ENCODE data around the gene PACSIN1.
A peak's percentile ranks its signal among the peaks of the same experiment; 100 is the strongest.
"Not testable (repeated sequence)": the region's sequence is repeated elsewhere in the genome, so short reads cannot be mapped to it uniquely, and the experiment has no call there.

The PACSIN1 gene

GRCh38 chr6:34486886-34487285 is 21.0 kb downstream of the PACSIN1 start:
- DNase-seq: not testable (repeated sequence)

GRCh38 chr6:34487536-34487935 is 21.7 kb downstream of the PACSIN1 start:
- DNase-seq: no peak

- peak in 1 of 2 donors; percentile 8 for DNase-seq
Measured at GRCh38 chr6:34489207-34489805, 23.4 kb downstream of the PACSIN1 start.

- no peak for DNase-seq
Measured at GRCh38 chr6:34490390-34491090, 24.7 kb downstream of the PACSIN1 start.

GRCh38 chr6:34491091-34491430 is 25.2 kb downstream of the PACSIN1 start:
- DNase-seq: no peak

GRCh38 chr6:34493344-34493743 is 27.5 kb downstream of the PACSIN1 start:
- DNase-seq: no peak

GRCh38 chr6:34494973-34495372 is 29.1 kb downstream of the PACSIN1 start:
- no peak for DNase-seq

- DNase-seq: no peak
Measured at GRCh38 chr6:34496103-34496685, 30.3 kb downstream of the PACSIN1 start.

GRCh38 chr6:34497411-34497810 is 31.5 kb downstream of the PACSIN1 start:
- DNase-seq: no peak

GRCh38 chr6:34506718-34507117 is 40.8 kb downstream of the PACSIN1 start:
- no peak for DNase-seq

- DNase-seq: no peak
Measured at GRCh38 chr6:34508425-34508824, 42.5 kb downstream of the PACSIN1 start.

GRCh38 chr6:34509782-34510181 is 43.9 kb downstream of the PACSIN1 start:
- DNase-seq: no peak

- DNase-seq: no peak
Measured at GRCh38 chr6:34510299-34510698, 44.4 kb downstream of the PACSIN1 start.

- no peak for DNase-seq
Measured at GRCh38 chr6:34511214-34511914, 45.5 kb downstream of the PACSIN1 start.

GRCh38 chr6:34511915-34512737 is 46.2 kb downstream of the PACSIN1 start:
- DNase-seq: no peak

GRCh38 chr6:34512738-34513115 is 46.9 kb downstream of the PACSIN1 start:
- DNase-seq: no peak

GRCh38 chr6:34513646-34514045 is 47.8 kb downstream of the PACSIN1 start:
- DNase-seq: no peak

GRCh38 chr6:34514112-34514511 is 48.2 kb downstream of the PACSIN1 start:
- DNase-seq: no peak

GRCh38 chr6:34514593-34515472 is 49.0 kb downstream of the PACSIN1 start:
- no peak for DNase-seq

- DNase-seq: no peak
Measured at GRCh38 chr6:34515473-34516387, 49.9 kb downstream of the PACSIN1 start.

Data from inflammatory macrophage treated with lipopolysaccharide for 1 hour (primary cell).